Mesendoderm (in vitro differentiated cells): ENCODE data around the gene ZFP92.

ENCODE experiments used
- DNase-seq: peaks from one replicate; pipeline ENCODE4 v3.0.0; 2013
- H2AK5ac ChIP-seq: 2 replicates; pipeline ENCODE4 v1.6.1; 2013; ENCODE audit warnings: low read length, inconsistent platforms
- H2BK120ac ChIP-seq: 2 replicates; pipeline ENCODE4 v1.6.1; 2013; ENCODE audit warnings: low read depth, mild to moderate bottlenecking, low read length, moderate library complexity, mixed read lengths
- H2BK15ac ChIP-seq: replicated peaks from 2 replicates; pipeline ENCODE4 v1.6.1; 2013; ENCODE audit warnings: low read depth, mild to moderate bottlenecking, moderate library complexity
- H2BK5ac ChIP-seq: 2 replicates; pipeline ENCODE4 v1.6.1; 2013; ENCODE audit warnings: low read length, inconsistent platforms
- H3K18ac ChIP-seq: 2 replicates; pipeline ENCODE4 v1.6.1; 2013; ENCODE audit warnings: mild to moderate bottlenecking, low read length, mixed read lengths
- H3K23ac ChIP-seq: one replicate; pipeline ENCODE4 v1.6.1; 2013; ENCODE audit warnings: low read length
- H3K27ac ChIP-seq: 2 replicates; pipeline ENCODE4 v1.5.1; 2013; ENCODE audit warnings: low read depth, mild to moderate bottlenecking, inconsistent platforms, low read length, moderate library complexity
- H3K27me3 ChIP-seq: 2 replicates; pipeline ENCODE4 v1.6.1; 2013; ENCODE audit warnings: low read length, control low read depth, mild to moderate bottlenecking, inconsistent platforms; ENCODE audit not compliant: insufficient read depth, poor library complexity
- H3K36me3 ChIP-seq: 2 replicates; pipeline ENCODE4 v1.6.1; 2013; ENCODE audit warnings: low read length, inconsistent platforms; ENCODE audit not compliant: control insufficient read depth, insufficient read depth
- H3K4ac ChIP-seq: one replicate; pipeline ENCODE4 v1.6.1; 2013; ENCODE audit warnings: low read depth, mild to moderate bottlenecking, low read length, moderate library complexity
- H3K4me1 ChIP-seq: 2 replicates; pipeline ENCODE4 v1.6.1; 2013; ENCODE audit warnings: low read depth, low read length, inconsistent platforms; ENCODE audit not compliant: control insufficient read depth
- H3K4me2 ChIP-seq: 2 replicates; pipeline ENCODE4 v1.6.1; 2013; ENCODE audit warnings: low read length
- H3K4me3 ChIP-seq: 2 replicates; pipeline ENCODE4 v1.5.1; 2013; ENCODE audit warnings: mild to moderate bottlenecking, low read length
- H3K56ac ChIP-seq: one replicate; pipeline ENCODE4 v1.6.1; 2013; ENCODE audit warnings: low read length
- H3K79me1 ChIP-seq: 2 replicates; pipeline ENCODE4 v1.6.1; 2013; ENCODE audit warnings: low read length, inconsistent platforms
- H3K79me2 ChIP-seq: 2 replicates; pipeline ENCODE4 v1.6.1; 2013; ENCODE audit warnings: mild to moderate bottlenecking, low read length; ENCODE audit not compliant: control insufficient read depth, insufficient read depth
- H3K9ac ChIP-seq: 2 replicates; pipeline ENCODE4 v1.6.1; 2013; ENCODE audit warnings: low read length, inconsistent platforms
- H4K5ac ChIP-seq: one replicate; pipeline ENCODE4 v1.6.1; 2013; ENCODE audit warnings: low read length
- H4K8ac ChIP-seq: one replicate; pipeline ENCODE4 v1.6.1; 2013; ENCODE audit warnings: low read depth, mild to moderate bottlenecking, control low read depth, low read length, moderate library complexity
- WGBS: extraction: QIAGEN DNeasy Blood & Tissue Kit; methylation state at CpG from one replicate; pipeline ENCODE4 v1.1.7; 2013; ENCODE audit warnings: low lambda C conversion rate, missing lambda C conversion rate; ENCODE audit not compliant: insufficient coverage; ENCODE audit errors: extremely low coverage; 5-methylcytosine and 5-hydroxymethylcytosine counted together

ZFP92 gene

GRCh38 chrX:153433161-153433680, 21.9 kb downstream of the ZFP92 start:
- Histone ChIP-seq H3K9ac (no peak overlapping the region), H3K4ac (no peak overlapping the region), H3K36me3 (no peaks in the 10 kb centered on the region), H3K27me3 (no peaks in the 10 kb centered on the region), H2BK120ac (no peak overlapping the region), H2BK15ac (no peak overlapping the region), H3K23ac (no peak overlapping the region), H4K8ac (no peak overlapping the region), H3K79me2 (no peaks in the 10 kb centered on the region), H4K5ac (no peak overlapping the region), H3K27ac (no peak overlapping the region), H2BK5ac (no peak overlapping the region), H3K4me1 (no peaks in the 10 kb centered on the region), H3K4me2 (no peak overlapping the region), H3K56ac (no peak overlapping the region), H3K4me3 (no peak overlapping the region), H3K18ac (no peak overlapping the region), H2AK5ac (no peak overlapping the region), H3K79me1 (no peaks in the 10 kb centered on the region)
- no CpG with 5 or more reads among the region's 12 CpGs for WGBS
- DNase-seq: no peak

DNA sequence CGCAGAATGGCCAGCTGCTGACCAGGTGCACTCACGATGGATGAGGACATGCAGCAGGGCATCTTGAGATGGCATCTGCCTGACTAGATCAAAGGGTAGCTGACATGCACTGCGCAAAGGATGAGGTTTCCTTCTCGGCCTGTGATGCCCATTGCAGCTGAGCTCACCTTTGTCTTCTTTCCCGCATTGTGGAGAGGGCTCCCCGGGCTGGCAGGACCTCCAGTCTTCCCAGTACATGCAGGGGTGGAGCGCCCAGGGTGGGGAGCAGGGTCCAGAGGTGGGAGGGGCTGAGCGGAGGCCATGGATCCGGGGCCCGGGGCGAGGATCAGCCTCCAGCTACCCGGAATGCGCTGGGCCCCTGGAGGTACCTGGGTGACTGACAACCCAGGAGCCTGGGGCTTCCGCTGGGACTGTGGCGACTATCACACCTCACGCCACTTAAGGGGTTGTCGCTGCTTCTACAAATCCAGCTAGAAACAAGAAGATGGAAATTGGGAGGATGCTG, 22.6 kb downstream of the ZFP92 start:
- no peaks in the 10 kb centered on the region for H3K4me1 ChIP-seq
- no peak overlapping the region for H2BK15ac ChIP-seq
- no peak overlapping the region for H3K9ac ChIP-seq
- no peak overlapping the region for H3K56ac ChIP-seq
- H4K8ac ChIP-seq: no peak overlapping the region
- H3K79me2 ChIP-seq: no peaks in the 10 kb centered on the region
- H3K18ac ChIP-seq: no peak overlapping the region
- DNase-seq: no peak
- H3K4me2 ChIP-seq: no peak overlapping the region
- no peaks in the 10 kb centered on the region for H3K36me3 ChIP-seq
- H3K4ac ChIP-seq: no peak overlapping the region
- no peak overlapping the region for H2BK5ac ChIP-seq
- no CpG with 5 or more reads among the region's 17 CpGs for whole genome bisulfite sequencing
- H4K5ac ChIP-seq: no peak overlapping the region
- no peak overlapping the region for H2AK5ac ChIP-seq
- H2BK120ac ChIP-seq: no peak overlapping the region
- no peak overlapping the region for H3K4me3 ChIP-seq
- H3K23ac ChIP-seq: no peak overlapping the region
- no peak overlapping the region for H3K27ac ChIP-seq
- H3K79me1 ChIP-seq: no peaks in the 10 kb centered on the region
- no peaks in the 10 kb centered on the region for H3K27me3 ChIP-seq

GRCh38 chrX:153434801-153435200, 23.5 kb downstream of the ZFP92 start:
- Histone ChIP-seq H2AK5ac (no peak overlapping the region), H3K4me2 (no peak overlapping the region), H4K8ac (no peak overlapping the region), H3K79me2 (no peaks in the 10 kb centered on the region), H3K36me3 (no peaks in the 10 kb centered on the region), H3K4me3 (no peak overlapping the region), H2BK15ac (no peak overlapping the region), H3K56ac (no peak overlapping the region), H3K4ac (no peak overlapping the region), H3K18ac (no peak overlapping the region), H3K27me3 (no peaks in the 10 kb centered on the region), H3K9ac (no peak overlapping the region), H3K23ac (no peak overlapping the region), H4K5ac (no peak overlapping the region), H3K4me1 (no peaks in the 10 kb centered on the region), H3K79me1 (no peaks in the 10 kb centered on the region), H2BK5ac (no peak overlapping the region), H2BK120ac (no peak overlapping the region), H3K27ac (no peak overlapping the region)
- DNase-seq: no peak
- no CpG with 5 or more reads among the region's 8 CpGs for WGBS

GRCh38 chrX:153435845-153436244, 24.6 kb downstream of the ZFP92 start:
- H3K79me1 ChIP-seq: no peaks in the 10 kb centered on the region
- no peak overlapping the region for H3K4me3 ChIP-seq
- H2BK5ac ChIP-seq: no peak overlapping the region
- no CpG with 5 or more reads among the region's 3 CpGs for WGBS
- no peak overlapping the region for H2AK5ac ChIP-seq
- H3K18ac ChIP-seq: no peak overlapping the region
- no peaks in the 10 kb centered on the region for H3K27me3 ChIP-seq
- no peak overlapping the region for H4K8ac ChIP-seq
- H3K56ac ChIP-seq: no peak overlapping the region
- H3K4me2 ChIP-seq: no peak overlapping the region
- no peak for DNase-seq
- no peak overlapping the region for H3K23ac ChIP-seq
- no peaks in the 10 kb centered on the region for H3K4me1 ChIP-seq
- no peak overlapping the region for H2BK120ac ChIP-seq
- no peaks in the 10 kb centered on the region for H3K79me2 ChIP-seq
- H4K5ac ChIP-seq: no peak overlapping the region
- H2BK15ac ChIP-seq: no peak overlapping the region
- H3K36me3 ChIP-seq: no peaks in the 10 kb centered on the region
- no peak overlapping the region for H3K4ac ChIP-seq
- H3K9ac ChIP-seq: no peak overlapping the region
- no peak overlapping the region for H3K27ac ChIP-seq

GRCh38 chrX:153438532-153438931, 27.3 kb downstream of the ZFP92 start:
- H2BK5ac ChIP-seq: no peak overlapping the region
- no peak overlapping the region for H4K8ac ChIP-seq
- H3K4ac ChIP-seq: no peak overlapping the region
- H2BK15ac ChIP-seq: no peak overlapping the region
- no peak overlapping the region for H3K56ac ChIP-seq
- no peaks in the 10 kb centered on the region for H3K27me3 ChIP-seq
- no peak overlapping the region for H3K27ac ChIP-seq
- no peaks in the 10 kb centered on the region for H3K79me1 ChIP-seq
- peak; percentile 34 for DNase-seq
- no CpG with 5 or more reads among the region's 8 CpGs for WGBS
- H3K18ac ChIP-seq: no peak overlapping the region
- no peak overlapping the region for H2AK5ac ChIP-seq
- H3K79me2 ChIP-seq: no peaks in the 10 kb centered on the region
- no peak overlapping the region for H2BK120ac ChIP-seq
- no peak overlapping the region for H4K5ac ChIP-seq
- H3K36me3 ChIP-seq: no peaks in the 10 kb centered on the region
- H3K9ac ChIP-seq: no peak overlapping the region
- H3K4me1 ChIP-seq: no peaks in the 10 kb centered on the region
- no peak overlapping the region for H3K4me3 ChIP-seq
- no peak overlapping the region for H3K23ac ChIP-seq
- H3K4me2 ChIP-seq: no peak overlapping the region

- no peak overlapping the region for H3K18ac ChIP-seq
- DNase-seq: no peak
- H4K5ac ChIP-seq: no peak overlapping the region
- no peak overlapping the region for H3K4ac ChIP-seq
- H2BK120ac ChIP-seq: no peak overlapping the region
- no peak overlapping the region for H4K8ac ChIP-seq
- H3K79me1 ChIP-seq: no peaks in the 10 kb centered on the region
- H3K36me3 ChIP-seq: no peaks in the 10 kb centered on the region
- no peaks in the 10 kb centered on the region for H3K79me2 ChIP-seq
- no CpG with 5 or more reads among the region's 4 CpGs for WGBS
- no peak overlapping the region for H2BK15ac ChIP-seq
- no peaks in the 10 kb centered on the region for H3K27me3 ChIP-seq
- no peak overlapping the region for H3K27ac ChIP-seq
- no peak overlapping the region for H3K23ac ChIP-seq
- H3K4me1 ChIP-seq: no peaks in the 10 kb centered on the region
- H2BK5ac ChIP-seq: no peak overlapping the region
- H3K9ac ChIP-seq: no peak overlapping the region
- H3K56ac ChIP-seq: no peak overlapping the region
- H3K4me3 ChIP-seq: no peak overlapping the region
- H2AK5ac ChIP-seq: no peak overlapping the region
- H3K4me2 ChIP-seq: no peak overlapping the region
These were observed 28.7 kb downstream of the ZFP92 start for GRCh38 chrX:153439977-153440376.
